GM12878 (cell line): ENCODE results near the gene MGLL. TPM values are rescaled to one million over a fixed set of nuclear protein-coding genes. Genes with fewer than 3 reads are reported as not detected.

Experiments used
- ATAC-seq: fragments of 200-7000 bp; cut with Tn5 transposase; 3 replicates; pipeline ENCODE4 v1.9.1; 2020; ENCODE audit warnings: mild to moderate bottlenecking, moderate library complexity
- BruUV-seq: library from RNA; stranded (reverse); fragments of 400-500 nt; replicated peaks from 2 replicates; lab custom pipeline; 2021; lab: Mats Ljungman, UMichigan
- CTCF ChIA-PET: fragments of 300-600 bp; sonication (Branson Sonifier 250); formaldehyde crosslinking; extraction: SDS; loops from one replicate; lab custom pipeline; 2021; ENCODE audit warnings: inconsistent platforms; lab: Yijun Ruan, JAX
- POLR2A ChIA-PET: fragments of 350-600 bp; formaldehyde crosslinking; extraction: SDS; loops from one replicate; lab custom pipeline; 2021; ENCODE audit warnings: inconsistent platforms; lab: Charles Lee
- RAD21 ChIA-PET: fragments of 300-600 bp; sonication (Branson Sonifier 250); formaldehyde crosslinking; loops from one replicate; lab custom pipeline; 2023; ENCODE audit warnings: antibody characterized with exemption; ENCODE audit not compliant: unreplicated experiment; lab: Charles Lee
- SMC1A ChIA-PET: fragments of 300-600 bp; sonication (Branson Sonifier 250); formaldehyde crosslinking; loops from one replicate; lab custom pipeline; 2023; ENCODE audit not compliant: unreplicated experiment, uncharacterized antibody; lab: Charles Lee
- DNase-seq: peaks from one replicate; pipeline ENCODE4 v3.0.0-alpha.2; 2011; ENCODE audit warnings: low read depth, low spot score
- FAIRE-seq: peaks from 3 replicates; lab custom pipeline; 2011; peaks lifted over from hg19 to GRCh38; lab: Jason Lieb, UNC
- H2AFZ ChIP-seq: 2 replicates; pipeline ENCODE4 v1.6.0; 2011; ENCODE audit warnings: low read depth, low read length, control low read depth; ENCODE audit not compliant: control insufficient read depth
- H3K27ac ChIP-seq: 2 replicates; pipeline ENCODE4 v1.5.1; 2011; ENCODE audit warnings: control low read depth; ENCODE audit not compliant: control insufficient read depth, insufficient read depth
- H3K27me3 ChIP-seq, 2 experiments: replicated peaks in 1 of 2; 2 replicates each; pipeline versions ENCODE4 v1.6.0 to v1.6.1; 2011; ENCODE audit warnings: low read length in 1 of 2; ENCODE audit not compliant: control insufficient read depth in 2 of 2, insufficient read depth in 2 of 2
- H3K36me3 ChIP-seq, 2 experiments: 2 replicates each; pipeline ENCODE4 v1.5.1; 2011; ENCODE audit warnings: low read length in 1 of 2; ENCODE audit not compliant: control insufficient read depth in 2 of 2, insufficient read depth in 2 of 2
- H3K4me1 ChIP-seq: 2 replicates; pipeline ENCODE4 v1.6.1; 2011; ENCODE audit warnings: mild to moderate bottlenecking, low read length, moderate library complexity, mixed read lengths; ENCODE audit not compliant: control insufficient read depth, insufficient read depth
- H3K4me2 ChIP-seq: 2 replicates; pipeline ENCODE4 v1.6.0; 2011; ENCODE audit warnings: control low read depth; ENCODE audit not compliant: control insufficient read depth, insufficient read depth
- H3K4me3 ChIP-seq: fragments of 200-600 bp; sonication (generic); 2 replicates; pipeline ENCODE4 v1.5.1; 2016
- H3K79me2 ChIP-seq: 2 replicates; pipeline ENCODE4 v1.6.0; 2011; ENCODE audit warnings: low read length; ENCODE audit not compliant: control insufficient read depth, insufficient read depth
- H3K9ac ChIP-seq: 2 replicates; pipeline ENCODE4 v1.8.0; 2011; ENCODE audit warnings: low read length, control low read depth, mixed read lengths; ENCODE audit not compliant: control insufficient read depth, insufficient read depth
- H3K9me3 ChIP-seq: replicated peaks from 3 replicates; pipeline ENCODE4 v1.5.1; 2011; ENCODE audit warnings: mild to moderate bottlenecking, low read length; ENCODE audit not compliant: control insufficient read depth, insufficient read depth
- H4K20me1 ChIP-seq: 2 replicates; pipeline ENCODE4 v1.6.0; 2011; ENCODE audit not compliant: control insufficient read depth, insufficient read depth
- ATF3 ChIP-seq: IDR thresholded peaks from 2 replicates; pipeline ENCODE4 v1.6.1; 2011; ENCODE audit warnings: low read depth, mild to moderate bottlenecking, low read length, moderate library complexity, borderline replicate concordance; ENCODE audit errors: extremely low read depth
- BMI1 ChIP-seq: fragments of 450-650 bp; IDR thresholded peaks from 2 replicates; pipeline ENCODE4 v1.6.1; 2016; ENCODE audit warnings: mild to moderate bottlenecking, moderate library complexity, borderline replicate concordance
- CBFB ChIP-seq: IDR thresholded peaks from 2 replicates; pipeline ENCODE4 v1.6.1; 2016; ENCODE audit warnings: antibody characterized with exemption, low read depth
- CHD4 ChIP-seq: fragments of 200-600 bp; sonication (generic); IDR thresholded peaks from 2 replicates; pipeline ENCODE4 v1.6.1; 2016; ENCODE audit warnings: mild to moderate bottlenecking
- CUX1 ChIP-seq: IDR thresholded peaks from 2 replicates; pipeline ENCODE4 v1.6.1; 2012; ENCODE audit warnings: improper control_type of control experiment, low read depth, low read length; ENCODE audit not compliant: insufficient replicate concordance
- ESRRA ChIP-seq: IDR thresholded peaks from 2 replicates; pipeline ENCODE4 v1.6.1; 2012; ENCODE audit warnings: mild to moderate bottlenecking, low read length, improper control_type of control experiment
- GABPA ChIP-seq: IDR thresholded peaks from 2 replicates; pipeline ENCODE4 v1.6.1; 2014; ENCODE audit warnings: antibody characterized with exemption, low read depth, mild to moderate bottlenecking, inconsistent platforms
- JUNB ChIP-seq: IDR thresholded peaks from 2 replicates; pipeline ENCODE4 v1.6.1; 2016; ENCODE audit warnings: antibody characterized with exemption, mild to moderate bottlenecking
- MLLT1 ChIP-seq: fragments of 450-650 bp; IDR thresholded peaks from 2 replicates; pipeline ENCODE4 v1.6.1; 2016; ENCODE audit warnings: mild to moderate bottlenecking
- NR2C1 ChIP-seq: fragments of 450-650 bp; IDR thresholded peaks from 2 replicates; pipeline ENCODE4 v1.6.1; 2017; ENCODE audit warnings: antibody characterized with exemption, mild to moderate bottlenecking, moderate library complexity
- NRF1 ChIP-seq: conservative IDR thresholded peaks from 2 replicates; pipeline ENCODE4 v1.6.1; 2011; ENCODE audit warnings: mild to moderate bottlenecking, low read depth, low read length, improper control_type of control experiment
- RAD21 ChIP-seq: IDR thresholded peaks from 2 replicates; pipeline ENCODE4 v1.6.1; 2011; ENCODE audit warnings: mild to moderate bottlenecking, low read depth, low read length, moderate library complexity; ENCODE audit not compliant: insufficient read depth
- SIN3A ChIP-seq: IDR thresholded peaks from 2 replicates; pipeline ENCODE4 v1.6.1; 2012; ENCODE audit warnings: low read depth, low read length, improper control_type of control experiment
- WGBS: methylation state at CpG from one replicate; pipeline ENCODE4 v1.1.6; 2016; ENCODE audit warnings: low lambda C conversion rate; ENCODE audit not compliant: insufficient replicate concordance, insufficient coverage; ENCODE audit errors: missing lambda C conversion rate; 5-methylcytosine and 5-hydroxymethylcytosine counted together
- in situ Hi-C: fragments of 300-500 bp; cut with MboI; formaldehyde crosslinking; loops from 9 replicates; pipeline ENCODE4 v1.14.3; 2018; ENCODE audit warnings: mixed read lengths
- intact Hi-C: fragments of 100-400 bp; cut with micrococcal nuclease; formaldehyde crosslinking; loops from one replicate; pipeline ENCODE4 v1.14.2; 2022; ENCODE audit not compliant: unreplicated experiment
- polyA plus RNA-seq, 11 experiments: library from polyadenylated mRNA; depleted of rRNA in 4 of 11; unstranded in 6 of 11; stranded (reverse) in 5 of 11; fragments of >200 nt; fragmentation: Nextera tagmentation in 4 of 11; fragmentation: Illumina TruSeq in 1 of 11; extraction: Ambion mirVana in 4 of 11; extraction: Trizol in 1 of 11; gene quantifications; 1 replicate in 1 of 11; 2 replicates in 10 of 11; pipeline versions ENCODE4 v1.2.1 to v1.2.3, GENCODE V29; 2011 to 2016; ENCODE audit warnings: inconsistent platforms in 2 of 11, missing spikeins in 2 of 11, low read depth in 1 of 11
- total RNA-seq, 4 experiments: library from RNA; depleted of rRNA in 3 of 4; stranded (reverse); fragments of >200 nt in 3 of 4; fragmentation: Illumina TruSeq in 1 of 4; extraction: Trizol in 1 of 4; gene quantifications; 2 replicates each; pipeline versions ENCODE4 v1.2.1 to v1.2.3, GENCODE V29; 2013 to 2021

Gene MGLL
- total and polyA plus RNA-seq, 10 of the 15 experiments (the other 5 are each of a cell fraction or from before 2014, with no cell fraction given): 44.9 to 177 (median 72.9) TPM

GRCh38 chr3:127732303-127732702 is 90.0 kb downstream of the MGLL start:
- peak overlapping the region; percentile 29 for H3K9ac ChIP-seq
- TF ChIP-seq CBFB (no peak), SIN3A (no peak), BMI1 (no peak), RAD21 (no peak), CUX1 (no peak), MLLT1 (no peak), NRF1 (no peak), NR2C1 (no peak), GABPA (no peak), JUNB (no peak), ATF3 (no peak), CHD4 (no peak), ESRRA (no peak)

More at GRCh38 chr3:127732303-127732702, 90.0 kb downstream of the MGLL start:
- H3K79me2 ChIP-seq: peaks cover 86% of the 10 kb centered on the region
- peak overlapping the region; percentile 97 for H3K4me2 ChIP-seq
- POLR2A ChIA-PET: interaction anchor here (1.0 kb wide), 1 partner anchor 21 kb away, joined by 4 read pairs; no protein-coding TSS in a partner anchor
- CTCF ChIA-PET: interaction anchor here (1.1 to 1.2 kb wide), 2 partner anchors 17 to 239 kb away, joined by 3 read pairs; no protein-coding TSS in a partner anchor
- BruUV-seq: no TSS peak
- SMC1A ChIA-PET: interaction anchor here (0.8 to 2.6 kb wide), 3 partner anchors 22 to 102 kb away, joined by 3 to 16 read pairs (median 4); no protein-coding TSS in a partner anchor
- H3K27me3 ChIP-seq: no peaks in the 10 kb centered on the region
- DNase-seq: no peak
- no peak for ATAC-seq
- in situ Hi-C loops (no loop called here), intact Hi-C loops (loop anchor here (10.0 kb wide), 1 partner anchor 322 kb away; the partner anchor contains the start of gene SEC61A1)
- no peaks in the 10 kb centered on the region for H4K20me1 ChIP-seq
- H3K4me1 ChIP-seq: peaks cover 32% of the 10 kb centered on the region
- no peak for FAIRE-seq
- peaks cover 7% of the 10 kb centered on the region in 2 experiments for H3K36me3 ChIP-seq
- H3K27ac ChIP-seq: peak overlapping the region; percentile 67
- no peak overlapping the region for H2AFZ ChIP-seq
- RAD21 ChIA-PET: interaction anchor here (1.1 to 1.4 kb wide), 3 partner anchors 23 to 89 kb away, joined by 3 read pairs; no protein-coding TSS in a partner anchor
- 87% methylated on average over 4 of the region's 4 CpGs for WGBS
- no peaks in the 10 kb centered on the region for H3K9me3 ChIP-seq
- H3K4me3 ChIP-seq: peak overlapping the region; percentile 77
